Right lobe of liver (tissue), 4 donors: Measurements from ENCODE around the gene RETREG1.

Source experiments
- CTCF ChIP-seq, 4 donors: fragments of 200-600 bp in 3 of 4; fragments of 450-650 bp in 1 of 4; IDR thresholded peaks; one replicate each; pipeline versions ENCODE4 v1.5.1 to v1.8.0; 2016 to 2022; ENCODE audit warnings: antibody characterized with exemption in 4 of 4, mild to moderate bottlenecking in 2 of 4
- POLR2A ChIP-seq: fragments of 450-650 bp; IDR thresholded peaks from one replicate; pipeline ENCODE4 v1.6.1; 2017; ENCODE audit warnings: antibody characterized with exemption, mild to moderate bottlenecking
- donor health status: DM: no; HTN: no; CAD: no.
- donor health status: DM: no; HTN: no; CAD: no.
- donor health status: DM: no; HTN: yes; CAD: no.

- TF ChIP-seq POLR2A (no peak), CTCF (IDR thresholded peaks at IDR 0.05) (no peak)
These were observed 14.6 kb downstream of the RETREG1 start for GRCh38 chr5:16602182-16602581.
